NCI-H510A treated with DMSO at 0.1 percent for 48 hours (cell line): Measurements from ENCODE around the gene PRKAG2.

Experiments used
- DNase-seq: peaks from one replicate; lab custom pipeline; 2025; lab: John Stamatoyannopoulos, UW

PRKAG2 gene

DNA sequence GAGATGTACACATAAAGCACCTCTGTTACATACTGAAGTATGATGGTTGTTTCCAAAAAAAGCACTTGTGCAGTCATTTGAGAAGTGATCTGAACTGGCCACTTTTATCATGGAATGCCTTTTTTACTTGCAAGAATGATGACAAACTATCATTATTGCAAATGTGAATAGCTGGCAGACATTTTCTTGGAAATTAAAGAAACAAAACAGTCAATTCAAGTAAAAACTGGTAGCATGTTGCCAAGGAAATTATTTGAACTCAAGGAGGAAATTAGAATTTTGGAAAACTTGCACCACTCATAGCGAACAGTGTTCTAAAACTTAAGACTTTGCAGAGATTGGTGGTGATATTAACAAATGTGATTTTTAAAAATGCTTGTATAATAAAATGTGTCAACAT is 363.8 kb downstream of the PRKAG2 start:
- no peak for DNase-seq

DNA sequence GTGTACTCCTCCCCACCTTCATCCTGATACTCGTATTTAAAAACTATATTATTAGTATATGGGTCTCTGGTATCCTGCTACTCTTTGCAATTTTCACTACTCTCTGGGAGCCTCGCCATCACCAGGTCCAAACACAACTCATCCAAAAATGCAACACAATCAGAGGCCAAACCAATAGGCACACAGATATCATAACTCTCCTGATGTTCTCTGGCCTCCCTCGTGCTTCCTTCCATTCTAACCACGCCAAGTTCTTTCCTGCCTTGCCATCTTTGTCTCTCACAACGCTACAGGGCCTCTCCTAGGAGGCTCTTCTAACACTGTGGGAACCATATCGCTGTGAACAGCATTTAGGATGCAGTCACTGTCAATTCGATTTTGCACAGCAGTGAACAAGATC is 364.6 kb downstream of the PRKAG2 start:
- DNase-seq = no peak

DNA sequence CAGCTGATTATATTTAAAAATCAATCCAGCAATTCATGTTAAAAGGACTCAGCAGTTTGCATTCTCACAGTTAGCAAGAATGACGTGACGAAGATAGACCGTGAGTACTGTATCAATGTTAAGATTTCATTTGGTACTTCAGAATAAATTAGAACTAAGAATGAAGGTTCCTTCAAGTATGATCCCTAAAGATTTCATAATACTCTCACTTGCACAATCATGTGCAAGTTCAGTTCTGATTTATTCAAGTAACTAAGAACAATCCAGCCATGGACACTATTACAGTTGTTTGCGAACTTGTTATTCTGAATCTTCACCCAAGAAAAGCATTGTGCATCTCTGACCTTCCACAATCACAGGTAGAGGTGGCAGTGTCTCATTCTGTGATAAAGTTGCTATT is 365.0 kb downstream of the PRKAG2 start:
- DNase-seq = no peak

DNA sequence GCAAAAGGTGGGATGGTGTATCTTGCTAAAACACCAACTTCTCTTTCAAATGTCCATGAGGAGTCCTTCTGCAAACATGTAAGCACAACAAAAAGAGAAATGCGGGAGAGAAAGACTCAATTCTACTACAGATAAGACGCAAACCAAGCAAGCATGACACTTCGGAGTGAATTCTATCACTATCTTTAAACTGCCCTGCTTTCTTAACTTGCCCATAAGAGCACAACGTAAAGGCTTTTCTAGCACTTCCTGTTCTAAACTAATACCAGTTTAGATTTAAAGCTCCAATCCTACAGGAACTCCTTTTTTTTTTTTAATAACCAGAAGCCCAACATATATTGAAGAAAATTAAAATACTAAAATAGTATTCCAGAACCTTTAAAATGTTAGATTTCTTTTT is 365.6 kb downstream of the PRKAG2 start:
- DNase-seq = no peak

DNA sequence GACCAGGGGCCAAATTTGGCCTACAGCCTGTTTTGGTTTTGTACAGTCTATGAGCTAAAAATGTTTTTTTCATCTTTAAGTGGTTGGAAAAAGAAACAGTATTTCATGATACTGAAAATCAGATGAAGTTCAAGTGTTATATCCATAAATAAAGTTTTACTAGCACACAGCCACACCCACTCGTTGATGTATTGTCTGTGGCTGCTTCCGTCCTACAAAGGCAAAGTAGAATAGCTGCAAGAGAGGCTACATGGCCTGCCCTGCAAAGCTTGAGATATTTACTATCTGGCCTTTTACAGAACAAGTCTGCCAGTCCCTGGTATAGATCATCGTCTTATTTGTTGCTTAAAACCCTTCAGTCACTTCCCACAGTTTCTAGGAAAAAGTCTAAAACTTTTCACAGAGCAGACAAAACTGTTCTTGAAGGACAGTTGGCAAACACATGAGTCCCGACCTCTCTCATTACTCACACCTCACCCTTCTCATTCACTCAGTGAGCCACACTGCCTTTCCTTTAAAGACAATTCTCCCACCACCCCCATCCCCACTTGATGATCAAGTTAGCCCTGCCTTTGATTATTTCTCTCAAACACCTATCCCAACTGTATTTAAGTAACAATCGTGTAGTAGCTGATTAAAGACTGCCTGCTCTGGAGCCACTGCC is 367.1 kb downstream of the PRKAG2 start:
- DNase-seq = no peak

DNA sequence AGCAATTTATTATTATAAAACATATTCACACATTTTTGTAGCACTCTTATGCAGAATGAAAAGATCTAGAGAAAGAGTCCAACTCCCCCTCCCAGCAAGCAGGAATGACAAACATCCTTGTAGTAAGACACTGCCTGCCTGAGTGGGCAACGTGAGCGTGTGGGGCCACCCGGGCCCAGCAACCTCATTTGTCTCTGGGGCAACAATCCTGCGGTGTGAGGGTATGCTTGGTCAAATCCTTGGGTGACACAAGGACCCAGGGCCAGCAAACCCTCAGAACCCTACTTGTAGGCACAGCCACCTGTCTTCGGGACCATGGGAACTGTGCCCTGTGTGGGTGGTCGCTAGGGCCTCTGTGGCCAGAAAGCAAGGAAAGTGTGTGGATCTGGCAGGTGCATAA is 367.9 kb downstream of the PRKAG2 start:
- DNase-seq = no peak

DNA sequence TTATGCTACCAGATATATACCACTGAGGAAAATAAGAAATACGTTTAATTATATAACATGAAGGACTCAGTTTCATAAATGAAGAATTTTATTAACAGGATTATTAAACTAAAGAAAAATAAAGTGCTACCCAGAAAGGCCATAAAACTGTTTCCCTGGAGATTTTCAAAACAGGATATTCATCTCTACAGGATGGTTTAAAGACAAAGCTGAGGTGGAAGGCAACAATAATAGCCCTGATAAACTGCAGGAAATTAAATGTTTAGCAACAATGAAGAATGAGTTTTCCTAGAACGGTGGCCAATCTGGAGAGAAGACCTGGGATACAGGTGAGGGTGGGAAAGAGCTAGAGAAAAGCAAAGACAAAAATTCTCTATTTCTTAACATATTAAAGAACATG is 369.1 kb downstream of the PRKAG2 start:
- no peak for DNase-seq

DNA sequence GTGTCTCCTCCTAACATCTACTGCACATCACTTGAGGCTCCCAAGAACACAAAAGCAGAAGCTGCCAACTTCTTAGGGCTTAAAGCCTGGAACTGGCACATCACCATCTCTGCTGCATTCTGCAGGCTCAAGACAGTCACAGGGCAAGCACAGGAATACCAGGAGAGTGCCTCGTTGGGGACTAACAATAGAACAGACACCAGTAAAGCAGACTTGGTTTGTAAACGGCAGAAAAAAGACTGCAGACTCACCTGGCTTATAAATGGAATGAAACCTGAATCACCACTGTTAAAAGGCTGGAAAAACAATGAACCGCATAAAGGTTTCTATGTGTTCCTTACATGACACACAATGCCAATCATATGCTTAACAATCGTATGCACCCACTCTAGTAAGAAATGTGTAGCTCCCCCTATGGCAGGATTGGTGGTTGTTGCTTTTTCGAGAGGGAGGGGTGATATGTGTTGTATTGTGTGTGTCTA is 370.0 kb downstream of the PRKAG2 start:
- DNase-seq = no peak
